Erythroblast (primary cell): ENCODE results near the gene FGF12.

Experiments
- GATA1 ChIP-seq: IDR thresholded peaks from 2 replicates; pipeline ENCODE4 v1.6.1; 2011; ENCODE audit warnings: low read depth, mild to moderate bottlenecking, control low read depth, low read length, moderate library complexity
- POLR2A ChIP-seq: IDR thresholded peaks from 2 replicates; pipeline ENCODE4 v1.6.1; 2011; ENCODE audit warnings: mild to moderate bottlenecking, low read length

DNA sequence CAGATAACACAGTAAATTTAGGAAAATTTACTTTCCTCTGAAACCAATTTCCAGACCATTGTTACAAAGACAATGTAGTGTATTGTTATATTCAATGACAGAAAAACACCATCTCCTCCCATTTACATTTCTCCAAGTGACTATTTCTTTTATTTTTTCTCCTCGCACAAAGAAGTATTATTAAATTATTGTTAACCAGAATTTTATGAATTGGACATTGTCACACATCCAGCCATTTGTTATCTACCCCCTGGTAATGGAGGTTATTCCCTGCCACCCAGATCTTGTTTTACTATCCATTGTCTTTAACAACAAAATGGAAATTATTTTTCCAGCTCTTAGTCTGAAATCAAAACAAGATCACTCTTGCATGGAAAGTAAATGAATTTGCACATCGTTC lies 511.3 kb downstream of the FGF12 start:
- TF ChIP-seq POLR2A = no peak
- TF ChIP-seq GATA1 = no peak
